Measurements from ENCODE around the gene LUC7L2.

DNA sequence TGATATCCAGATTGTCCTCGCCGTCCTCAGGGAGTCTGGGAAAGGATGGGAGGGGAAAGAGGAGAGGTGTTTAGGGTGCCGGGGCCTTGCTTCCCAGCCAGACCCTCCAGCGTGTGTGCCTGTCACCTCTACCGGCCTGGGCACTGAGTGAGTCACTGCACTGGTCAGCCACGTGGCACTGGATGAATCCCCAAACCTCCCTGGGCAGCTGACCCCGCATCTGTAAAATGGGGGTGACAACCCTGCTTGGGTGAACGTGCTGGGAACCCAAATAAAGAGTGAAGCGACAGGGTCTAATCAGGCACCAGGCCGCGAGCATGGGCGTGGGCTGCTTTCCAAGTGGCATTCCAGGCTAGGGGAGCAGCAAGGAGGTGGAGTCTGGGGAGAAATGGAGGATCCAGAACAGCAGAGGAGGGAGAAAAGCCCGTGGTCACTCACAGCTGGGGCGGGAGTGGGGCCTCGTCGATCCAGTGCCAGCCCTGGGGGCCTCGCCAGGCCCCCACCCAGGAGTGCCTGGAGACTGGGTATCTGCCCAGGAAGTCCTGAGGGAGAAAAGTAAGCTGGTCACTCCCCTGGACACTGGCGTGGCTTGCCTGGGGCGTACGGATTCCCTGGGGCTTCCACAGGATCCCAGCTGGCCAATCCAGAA, 94.1 kb downstream of the LUC7L2 start:
- no peak for TF ChIP-seq EZH2 (IDR thresholded peaks at IDR 0.05; ENCODE audit: insufficient read depth, low read length)
- TF ChIP-seq, protein P1, sequence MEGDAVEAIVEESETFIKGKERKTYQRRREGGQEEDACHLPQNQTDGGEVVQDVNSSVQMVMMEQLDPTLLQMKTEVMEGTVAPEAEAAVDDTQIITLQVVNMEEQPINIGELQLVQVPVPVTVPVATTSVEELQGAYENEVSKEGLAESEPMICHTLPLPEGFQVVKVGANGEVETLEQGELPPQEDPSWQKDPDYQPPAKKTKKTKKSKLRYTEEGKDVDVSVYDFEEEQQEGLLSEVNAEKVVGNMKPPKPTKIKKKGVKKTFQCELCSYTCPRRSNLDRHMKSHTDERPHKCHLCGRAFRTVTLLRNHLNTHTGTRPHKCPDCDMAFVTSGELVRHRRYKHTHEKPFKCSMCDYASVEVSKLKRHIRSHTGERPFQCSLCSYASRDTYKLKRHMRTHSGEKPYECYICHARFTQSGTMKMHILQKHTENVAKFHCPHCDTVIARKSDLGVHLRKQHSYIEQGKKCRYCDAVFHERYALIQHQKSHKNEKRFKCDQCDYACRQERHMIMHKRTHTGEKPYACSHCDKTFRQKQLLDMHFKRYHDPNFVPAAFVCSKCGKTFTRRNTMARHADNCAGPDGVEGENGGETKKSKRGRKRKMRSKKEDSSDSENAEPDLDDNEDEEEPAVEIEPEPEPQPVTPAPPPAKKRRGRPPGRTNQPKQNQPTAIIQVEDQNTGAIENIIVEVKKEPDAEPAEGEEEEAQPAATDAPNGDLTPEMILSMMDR (IDR thresholded peaks at IDR 0.05; ENCODE audit: insufficient read depth, low read depth, low read length), result no peak
